ENCODE data around the gene CLASP1.
"Not testable (repeated sequence)": the region's sequence is repeated elsewhere in the genome, so short reads cannot be mapped to it uniquely, and the experiment has no call there.

The CLASP1 gene

GRCh38 chr2:121419081-121419699 lies 230.1 kb downstream of the CLASP1 start:
- DNase-seq (ENCODE audit: low spot score) = no peak

DNA sequence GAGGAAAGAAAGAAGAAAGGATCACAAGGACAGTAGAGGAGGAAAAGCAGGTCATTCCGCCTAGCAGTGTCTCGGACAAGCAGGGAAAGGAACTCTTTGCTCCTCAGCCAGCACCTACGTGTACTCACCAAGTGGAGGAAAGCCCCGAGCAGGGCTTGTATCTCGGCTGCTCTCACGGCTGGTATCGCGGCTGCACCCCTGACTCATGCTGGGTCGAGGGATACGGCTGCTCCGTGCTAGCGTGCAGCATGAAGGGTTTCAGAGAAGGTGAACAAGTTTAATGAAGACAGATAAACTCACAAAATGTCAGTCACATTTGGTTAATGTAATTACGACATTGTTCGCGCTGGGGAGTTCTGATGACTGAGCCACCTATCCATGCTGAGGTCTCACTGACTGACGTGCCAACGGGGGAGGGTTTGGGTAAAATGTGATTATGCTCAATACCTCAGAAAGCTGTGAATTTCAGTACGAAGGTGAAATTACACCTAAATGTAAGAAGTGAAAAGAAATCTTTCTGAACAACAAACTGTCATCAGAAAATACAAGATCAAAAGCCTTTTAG lies 230.7 kb downstream of the CLASP1 start:
- no peak for DNase-seq (ENCODE audit: low spot score)

DNA sequence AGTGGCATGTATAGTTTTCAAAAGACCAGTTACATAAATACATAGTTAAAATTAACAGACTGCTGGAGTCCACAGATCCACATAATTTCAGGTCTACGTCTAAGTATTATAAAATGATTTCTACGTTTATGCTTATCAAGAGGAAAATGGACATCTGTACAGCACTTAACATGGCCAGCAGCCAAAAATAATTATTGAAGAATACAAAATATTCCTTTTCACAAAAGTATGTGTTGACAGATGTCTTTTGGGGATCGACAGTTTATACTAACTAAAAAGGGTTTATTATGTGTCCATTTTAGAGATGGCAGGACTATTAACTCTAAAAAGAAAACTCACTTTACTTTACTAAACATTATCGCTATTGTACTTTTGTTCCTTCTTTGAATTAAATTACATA lies 231.4 kb downstream of the CLASP1 start:
- DNase-seq (ENCODE audit: low spot score) = no peak

GRCh38 chr2:121415727-121416126 lies 233.5 kb downstream of the CLASP1 start:
- DNase-seq (ENCODE audit: low spot score) = no peak

DNA sequence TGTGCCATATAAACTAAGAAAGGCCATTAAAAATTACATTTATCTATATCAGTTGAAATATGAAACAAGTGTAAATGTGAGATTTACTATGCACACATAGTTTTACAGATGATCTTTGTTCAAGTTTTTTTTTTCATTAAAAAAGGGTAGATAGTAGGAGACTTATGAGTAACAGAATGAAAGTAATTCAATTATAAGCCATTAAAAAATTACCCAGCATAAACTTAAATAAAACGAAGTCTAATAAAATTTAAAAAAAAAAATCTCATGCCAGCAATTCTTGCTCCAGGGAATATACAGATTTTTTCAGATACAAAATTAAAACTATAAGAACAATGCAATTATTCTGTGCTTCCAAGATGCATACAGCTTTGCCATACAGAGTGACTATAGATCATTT lies 236.9 kb downstream of the CLASP1 start:
- DNase-seq (ENCODE audit: low spot score) = no peak

- DNase-seq (ENCODE audit: low spot score) = no peak
These were observed 239.3 kb downstream of the CLASP1 start for GRCh38 chr2:121409966-121410365.

- no peak for DNase-seq (ENCODE audit: low spot score)
These were observed 239.9 kb downstream of the CLASP1 start for GRCh38 chr2:121409388-121409787.

GRCh38 chr2:121408641-121409040 lies 240.6 kb downstream of the CLASP1 start:
- DNase-seq (ENCODE audit: low spot score) = no peak

GRCh38 chr2:121405233-121405632 lies 244.0 kb downstream of the CLASP1 start:
- no peak for DNase-seq (ENCODE audit: low spot score)

DNA sequence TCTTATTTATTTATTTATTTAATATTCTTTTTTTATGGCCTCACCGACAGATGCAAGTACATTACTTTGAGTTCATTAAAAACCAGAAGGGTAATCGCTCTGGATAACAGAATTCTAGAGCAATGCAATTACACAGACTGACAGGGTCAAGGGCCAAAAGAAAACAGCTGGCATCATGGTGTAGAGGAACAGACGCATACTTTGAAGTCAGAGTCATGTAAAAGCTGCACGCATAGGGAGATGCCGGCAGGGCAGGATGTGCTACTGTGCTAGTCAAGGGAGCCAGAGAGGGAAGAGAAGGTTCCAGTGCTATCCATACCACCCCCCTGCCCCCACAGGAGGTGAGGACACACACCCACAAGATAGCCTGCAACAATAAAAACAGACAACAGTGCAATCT lies 249.1 kb downstream of the CLASP1 start:
- DNase-seq (ENCODE audit: low spot score) = no peak

- no peak for DNase-seq (ENCODE audit: low spot score)
These were observed 250.4 kb downstream of the CLASP1 start for GRCh38 chr2:121398853-121399252.

DNA sequence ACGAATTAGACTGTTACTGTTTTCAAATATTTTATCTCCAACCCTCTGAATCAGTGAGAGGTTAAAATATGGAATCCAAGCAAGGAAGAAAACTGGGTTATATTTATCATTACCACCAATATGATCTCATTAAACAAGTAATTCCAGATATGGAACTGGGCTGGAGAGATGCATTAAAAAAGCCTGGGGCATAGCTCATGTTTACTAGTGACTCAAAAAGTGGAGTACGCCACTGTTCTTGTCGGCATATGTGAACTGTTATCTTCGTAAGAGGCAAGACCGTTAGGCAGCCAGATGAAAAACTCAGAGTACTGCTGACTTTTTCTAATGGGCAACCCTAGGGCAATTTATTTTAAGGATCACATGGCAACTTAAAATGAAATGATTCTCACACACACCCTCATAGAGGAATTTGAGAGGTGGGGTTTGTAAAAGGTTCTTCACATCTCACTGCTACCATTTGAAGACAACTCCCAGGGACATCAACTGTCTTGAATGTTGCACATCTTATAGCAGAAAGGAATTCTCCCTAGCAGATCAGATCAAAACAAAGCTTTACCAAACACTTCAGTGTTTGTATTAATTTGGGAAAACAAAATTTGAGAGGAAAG lies 259.1 kb downstream of the CLASP1 start:
- no peak for DNase-seq (ENCODE audit: low spot score)

GRCh38 chr2:121388371-121388770 lies 260.9 kb downstream of the CLASP1 start:
- DNase-seq (ENCODE audit: low spot score) = no peak

- no peak for DNase-seq (ENCODE audit: low spot score)
These were observed 261.5 kb downstream of the CLASP1 start for GRCh38 chr2:121387591-121388325.

- no peak for DNase-seq (ENCODE audit: low spot score)
These were observed 262.6 kb downstream of the CLASP1 start for GRCh38 chr2:121386707-121387106.

DNA sequence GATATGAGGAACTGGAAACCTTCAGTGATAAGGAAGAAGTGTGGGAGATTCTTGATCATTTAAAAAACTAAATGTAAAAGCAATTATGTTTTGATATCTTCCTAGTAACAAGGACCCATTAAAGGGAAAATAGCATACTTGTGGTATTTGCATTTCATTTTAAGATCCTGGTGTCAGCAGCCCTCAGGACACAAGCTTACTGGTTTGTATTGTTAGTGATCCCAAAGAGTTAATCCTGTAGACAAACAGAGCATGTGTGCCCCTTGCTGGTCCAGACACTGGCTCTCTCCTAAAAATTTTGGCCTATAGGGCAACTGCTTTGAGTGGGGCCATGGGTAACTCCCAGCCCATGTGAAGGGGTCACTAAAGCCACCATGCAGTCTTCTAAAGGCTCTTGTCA lies 263.2 kb downstream of the CLASP1 start:
- no peak for DNase-seq (ENCODE audit: low spot score)

GRCh38 chr2:121382744-121383143 lies 266.5 kb downstream of the CLASP1 start:
- no peak for DNase-seq (ENCODE audit: low spot score)

GRCh38 chr2:121377646-121378045 lies 271.6 kb downstream of the CLASP1 start:
- DNase-seq (ENCODE audit: low spot score) = no peak

- DNase-seq (ENCODE audit: low spot score) = no peak
These were observed 272.6 kb downstream of the CLASP1 start for GRCh38 chr2:121376535-121377250.

- DNase-seq (ENCODE audit: low spot score) = no peak
These were observed 273.6 kb downstream of the CLASP1 start for GRCh38 chr2:121375621-121376159.

DNA sequence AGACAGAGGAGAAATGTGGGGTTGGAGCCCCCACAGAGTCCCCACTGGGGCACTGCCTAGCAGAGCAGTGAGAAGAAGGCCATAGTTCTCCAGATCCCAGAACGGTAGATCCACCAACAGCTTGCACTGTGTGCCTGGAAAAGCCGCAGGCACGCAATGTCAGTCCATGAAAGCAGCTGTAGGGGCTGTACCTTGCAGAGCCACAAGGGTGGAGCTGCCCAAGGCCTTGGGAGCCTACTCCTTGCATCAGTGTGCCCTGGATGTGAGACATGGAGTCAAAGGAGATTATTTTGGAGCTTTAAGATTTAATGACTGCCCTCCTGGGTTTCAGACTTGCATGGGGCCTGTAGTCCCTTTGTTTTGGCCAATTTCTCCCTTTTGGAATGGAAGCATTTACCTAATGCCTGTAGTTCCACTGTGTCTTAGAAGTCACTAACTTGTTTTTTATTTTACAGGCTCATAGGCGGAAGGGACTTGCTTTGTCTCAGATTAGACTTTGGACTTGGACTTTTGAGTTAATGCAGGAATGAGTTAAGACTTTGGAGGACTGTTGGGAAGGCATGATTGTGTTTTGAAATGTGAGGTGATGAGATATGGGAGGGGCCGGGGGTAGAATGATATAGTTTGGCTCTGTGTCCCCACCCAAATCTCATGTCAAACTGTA lies 274.7 kb downstream of the CLASP1 start:
- not testable (repeated sequence) for DNase-seq (ENCODE audit: low spot score)
